ENCODE data around the gene DGKH. TPM values are rescaled to one million over a fixed set of nuclear protein-coding genes. Genes with fewer than 3 reads are reported as not detected.

The DGKH gene
- total RNA-seq, 1 donor from 2014 or later: 17.9 TPM

- Histone ChIP-seq H3K36me3 (ENCODE audit: control insufficient read depth, insufficient read depth, low read length) (no peaks in the 10 kb centered on the region), H3K27me3 (ENCODE audit: control insufficient read depth, insufficient read depth, low read length) (no peaks in the 10 kb centered on the region), H3K4me3 (ENCODE audit: low read depth, low read length) (no peak overlapping the region)
- no peak for DNase-seq (ENCODE audit: low read depth)
- no peak for TF ChIP-seq CTCF (IDR thresholded peaks at IDR 0.05; ENCODE audit: insufficient read depth, low read length, poor library complexity, severe bottlenecking)
Observed at GRCh38 chr13:42279080-42279479, 230.6 kb downstream of the DGKH start.

- no peak for DNase-seq (ENCODE audit: low read depth)
- Histone ChIP-seq H3K27me3 (ENCODE audit: control insufficient read depth, insufficient read depth, low read length) (no peaks in the 10 kb centered on the region), H3K4me3 (ENCODE audit: low read depth, low read length) (no peak overlapping the region), H3K36me3 (ENCODE audit: control insufficient read depth, insufficient read depth, low read length) (no peaks in the 10 kb centered on the region)
- TF ChIP-seq CTCF (IDR thresholded peaks at IDR 0.05; ENCODE audit: insufficient read depth, low read length, poor library complexity, severe bottlenecking): no peak
Observed at GRCh38 chr13:42279986-42280385, 231.5 kb downstream of the DGKH start.

GRCh38 chr13:42280537-42280936, 232.1 kb downstream of the DGKH start:
- Histone ChIP-seq H3K4me3 (ENCODE audit: low read depth, low read length) (no peak overlapping the region), H3K27me3 (ENCODE audit: control insufficient read depth, insufficient read depth, low read length) (no peaks in the 10 kb centered on the region), H3K36me3 (ENCODE audit: control insufficient read depth, insufficient read depth, low read length) (no peaks in the 10 kb centered on the region)
- DNase-seq (ENCODE audit: low read depth): no peak
- TF ChIP-seq CTCF (IDR thresholded peaks at IDR 0.05; ENCODE audit: insufficient read depth, low read length, poor library complexity, severe bottlenecking): no peak

GRCh38 chr13:42283574-42283973, 235.1 kb downstream of the DGKH start:
- no peak for TF ChIP-seq CTCF (IDR thresholded peaks at IDR 0.05; ENCODE audit: insufficient read depth, low read length, poor library complexity, severe bottlenecking)
- H3K36me3 ChIP-seq (ENCODE audit: control insufficient read depth, insufficient read depth, low read length): no peaks in the 10 kb centered on the region
- H3K27me3 ChIP-seq (ENCODE audit: control insufficient read depth, insufficient read depth, low read length): no peaks in the 10 kb centered on the region
- H3K4me3 ChIP-seq (ENCODE audit: low read depth, low read length): no peak overlapping the region
- no peak for DNase-seq (ENCODE audit: low read depth)

- Histone ChIP-seq H3K36me3 (ENCODE audit: control insufficient read depth, insufficient read depth, low read length) (no peaks in the 10 kb centered on the region), H3K4me3 (ENCODE audit: low read depth, low read length) (no peak overlapping the region), H3K27me3 (ENCODE audit: control insufficient read depth, insufficient read depth, low read length) (no peaks in the 10 kb centered on the region)
- no peak for DNase-seq (ENCODE audit: low read depth)
- TF ChIP-seq CTCF (IDR thresholded peaks at IDR 0.05; ENCODE audit: insufficient read depth, low read length, poor library complexity, severe bottlenecking): no peak
Observed at GRCh38 chr13:42284068-42284467, 235.6 kb downstream of the DGKH start.

Other genes with a start within 250 kb of the DGKH start
- gene VWA8, start 87.5 kb upstream of the DGKH start, total RNA-seq: 14.6 and 16.8 TPM in 2 replicates
- gene AKAP11, start 223.5 kb downstream of the DGKH start, total RNA-seq: 19.8 and 20.9 TPM in 2 replicates

Data from kidney epithelial cell (primary cell).